ENCODE data around the gene SFXN3.
A peak's percentile ranks its signal among the peaks of the same experiment; 100 is the strongest.

DNA sequence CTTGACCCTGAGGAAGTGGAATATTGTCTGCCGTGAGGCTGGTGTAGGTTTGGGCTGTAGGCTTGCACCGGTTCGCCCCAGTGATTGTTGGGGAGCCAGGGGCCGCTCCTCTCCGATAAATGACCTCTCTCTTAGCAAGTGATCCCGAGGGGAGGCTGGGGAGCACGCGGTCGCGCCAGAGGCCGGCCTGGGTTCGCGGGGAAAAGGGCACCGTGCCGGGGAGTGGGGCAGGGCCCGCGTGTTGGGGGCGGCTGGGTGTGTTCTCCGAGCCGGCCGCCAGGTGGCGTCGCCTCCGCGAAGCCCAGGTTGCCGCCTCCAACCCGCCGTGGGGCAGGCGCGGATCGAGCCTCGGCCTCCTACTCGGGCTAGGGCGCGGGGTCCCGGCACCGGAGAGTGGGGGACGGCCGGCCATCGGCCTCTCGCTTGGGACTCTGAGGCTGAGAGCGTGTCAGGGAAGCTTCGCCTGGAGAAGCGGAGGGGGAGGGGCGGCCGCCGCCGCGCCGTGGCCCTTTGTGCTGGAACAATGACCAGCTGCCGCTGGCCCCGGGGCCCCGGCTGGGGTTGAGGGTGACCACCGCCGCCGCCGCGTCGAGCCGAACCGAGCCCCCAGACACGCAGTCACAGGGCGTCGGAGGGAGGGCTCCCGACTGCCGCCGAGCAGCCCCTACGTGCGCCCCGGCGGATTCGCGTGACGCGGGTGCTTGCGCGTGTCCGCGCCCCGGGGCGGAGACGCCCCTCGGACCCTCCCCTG lies 31.9 kb upstream of the SFXN3 start:
- TF ChIP-seq CTCF (IDR thresholded peaks at IDR 0.05; ENCODE audit: low read length) (peak; percentile 79), EZH2phosphoT487 (IDR thresholded peaks at IDR 0.05; ENCODE audit: low read length) (no peak), EZH2 (optimal IDR thresholded peaks at IDR 0.05; ENCODE audit: low read depth, low read length) (no peak)
